GM18951 (cell line): ENCODE measurements around the gene CA10.

Source experiments
- POLR2A ChIP-seq: IDR thresholded peaks from 4 replicates; pipeline ENCODE4 v1.6.1; 2011; ENCODE audit warnings: mild to moderate bottlenecking; ENCODE audit not compliant: insufficient read length, insufficient read depth; ENCODE audit errors: extremely low read depth
- in situ Hi-C: fragments of 300-500 bp; cut with MboI; formaldehyde crosslinking; loops from one replicate; pipeline ENCODE4 v1.12.0; 2022; ENCODE audit warnings: low sequenced_read_pairs, mixed read lengths, inconsistent platforms; ENCODE audit not compliant: unreplicated experiment

Gene CA10

DNA sequence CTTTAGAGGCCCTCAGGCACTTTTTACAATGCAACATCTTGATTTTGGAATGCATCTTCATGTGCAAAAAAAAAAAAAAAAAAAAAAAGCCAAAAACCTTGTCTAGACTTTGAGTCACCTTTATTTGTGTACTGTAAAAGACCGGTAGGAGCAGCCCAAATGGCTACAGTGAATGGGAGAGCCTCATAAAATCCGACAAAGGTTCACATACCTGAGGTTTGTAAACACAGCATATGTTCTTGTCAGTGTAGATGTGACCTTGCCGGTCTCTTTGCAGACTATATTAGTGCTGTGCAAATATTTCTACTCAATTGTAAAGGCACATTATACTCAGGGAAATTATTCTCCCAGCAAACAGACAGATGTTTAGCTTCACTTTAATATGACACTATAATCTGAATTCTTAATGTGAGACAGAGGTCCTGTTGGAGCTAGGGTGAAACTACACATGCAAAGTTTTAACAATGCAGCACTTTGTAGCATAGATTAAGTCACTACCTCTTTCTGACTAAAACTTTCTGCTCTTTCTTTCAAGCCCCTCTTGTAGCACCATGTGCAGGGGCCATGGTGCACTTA, 211.3 kb downstream of the CA10 start:
- TF ChIP-seq POLR2A: no peak
- in situ Hi-C loops: no loop called here

DNA sequence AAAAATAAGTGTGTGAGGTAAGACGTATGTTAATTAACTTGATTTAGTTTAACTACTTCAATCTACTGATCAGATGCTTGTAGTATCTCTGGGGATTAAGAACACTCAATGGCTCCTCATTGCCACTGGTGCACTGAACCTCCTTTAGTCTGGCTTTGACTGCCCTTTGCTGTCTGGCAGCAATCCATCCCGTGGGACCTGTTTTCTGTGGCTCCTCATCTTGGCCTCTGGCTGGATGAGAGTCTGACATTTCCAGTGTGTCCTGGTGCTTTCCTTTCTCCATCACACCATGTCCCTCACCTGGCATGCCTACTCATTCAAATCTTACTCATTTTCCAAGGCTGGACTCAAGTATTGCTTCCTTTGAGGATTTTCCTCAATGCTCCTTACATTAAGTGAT, 212.2 kb downstream of the CA10 start:
- in situ Hi-C loops: no loop called here
- TF ChIP-seq POLR2A: no peak

DNA sequence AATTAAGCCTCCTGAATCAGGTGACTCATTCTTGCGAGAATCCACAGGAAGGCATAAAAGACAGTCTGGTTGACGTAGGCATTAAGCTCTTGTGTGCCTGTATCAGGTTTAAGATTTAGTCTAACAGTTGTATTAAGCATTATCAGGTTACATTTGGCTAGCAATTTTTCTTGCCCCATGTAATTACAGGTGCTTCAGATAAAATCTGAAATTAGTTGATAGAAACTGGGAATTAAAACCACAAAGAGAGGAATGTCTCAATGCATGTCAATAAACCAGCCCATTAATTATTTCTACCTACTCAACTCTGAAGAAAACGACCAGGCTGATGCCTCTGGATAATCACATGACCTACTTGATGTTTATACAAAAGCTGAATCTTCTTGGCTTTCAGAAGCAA, 217.2 kb downstream of the CA10 start:
- in situ Hi-C loops: no loop called here
- TF ChIP-seq POLR2A: no peak

DNA sequence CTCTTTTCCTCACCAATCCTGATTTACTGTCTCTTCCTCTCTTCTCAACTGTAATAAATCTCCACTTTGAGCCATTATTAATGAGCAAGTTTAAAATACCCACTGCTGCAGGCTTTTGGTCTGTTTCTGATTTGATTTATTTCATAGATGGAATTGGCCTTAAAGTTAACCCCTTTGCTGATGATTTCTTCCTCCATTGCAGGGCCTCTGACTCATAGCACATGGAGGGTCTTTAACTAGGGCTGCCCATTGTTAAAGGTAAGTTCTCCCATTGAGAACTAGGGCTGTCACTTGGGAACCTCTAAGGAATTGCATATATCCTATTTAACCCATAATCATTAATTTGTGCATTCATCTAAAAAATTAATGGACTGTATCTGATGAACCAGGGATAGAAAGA, 221.2 kb downstream of the CA10 start:
- TF ChIP-seq POLR2A: no peak
- in situ Hi-C loops: no loop called here

DNA sequence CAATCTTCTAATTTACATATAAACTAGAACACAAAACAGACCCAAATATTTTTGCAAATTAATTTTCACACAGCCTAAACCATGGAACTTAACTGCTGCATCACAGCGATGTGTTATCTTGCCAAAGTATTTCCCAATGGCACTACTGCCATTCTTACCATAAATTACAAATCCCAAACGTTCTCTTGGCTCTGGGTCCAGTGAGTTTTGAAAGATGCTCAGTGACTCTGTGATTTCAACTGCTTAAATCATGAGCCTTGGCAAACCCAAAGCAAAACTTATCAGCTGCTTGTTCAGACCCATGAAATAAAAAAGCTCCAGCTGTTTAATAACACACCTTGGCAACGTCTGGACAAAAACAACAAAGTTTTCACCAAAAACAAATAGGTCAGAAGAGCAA, 223.0 kb downstream of the CA10 start:
- no peak for TF ChIP-seq POLR2A
- in situ Hi-C loops: no loop called here

DNA sequence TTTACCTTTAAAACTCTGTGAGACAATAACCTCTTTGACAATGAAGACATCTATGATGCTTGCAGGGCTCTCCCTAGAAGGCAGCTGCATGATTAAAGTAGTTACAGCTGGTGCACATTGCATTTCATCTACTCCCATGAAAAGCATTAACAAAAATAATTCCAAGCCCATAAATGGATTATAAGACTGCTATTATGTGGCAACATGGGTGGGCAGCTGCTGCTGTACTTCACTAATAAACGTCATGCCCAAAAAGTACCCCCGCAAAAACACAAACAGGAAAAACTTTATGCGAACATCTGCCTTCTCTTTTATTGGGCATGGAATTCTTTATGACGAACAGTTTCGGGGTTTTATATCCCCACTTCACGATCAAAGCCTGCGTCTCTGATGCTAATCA, 224.9 kb downstream of the CA10 start:
- no peak for TF ChIP-seq POLR2A
- in situ Hi-C loops: no loop called here

DNA sequence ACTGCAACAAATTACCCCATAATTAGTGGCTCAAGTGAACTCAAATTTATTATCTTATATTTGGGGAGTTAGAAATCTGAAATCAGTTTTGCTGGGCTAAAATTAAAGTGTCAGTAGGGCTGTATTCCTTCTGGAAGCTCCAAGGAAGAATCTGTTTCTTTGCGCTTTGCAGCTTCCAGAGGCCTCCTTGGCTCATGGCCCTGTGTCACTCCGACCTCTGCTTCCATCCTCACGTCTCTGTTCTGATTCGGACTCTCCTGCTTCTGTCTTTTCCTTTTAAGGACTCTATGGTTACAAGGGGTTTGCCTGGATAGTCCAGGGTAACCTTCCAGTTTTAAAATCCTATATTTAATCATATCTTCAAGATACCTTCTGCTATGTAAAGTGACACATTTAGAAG, 232.1 kb downstream of the CA10 start:
- in situ Hi-C loops: no loop called here
- no peak for TF ChIP-seq POLR2A

DNA sequence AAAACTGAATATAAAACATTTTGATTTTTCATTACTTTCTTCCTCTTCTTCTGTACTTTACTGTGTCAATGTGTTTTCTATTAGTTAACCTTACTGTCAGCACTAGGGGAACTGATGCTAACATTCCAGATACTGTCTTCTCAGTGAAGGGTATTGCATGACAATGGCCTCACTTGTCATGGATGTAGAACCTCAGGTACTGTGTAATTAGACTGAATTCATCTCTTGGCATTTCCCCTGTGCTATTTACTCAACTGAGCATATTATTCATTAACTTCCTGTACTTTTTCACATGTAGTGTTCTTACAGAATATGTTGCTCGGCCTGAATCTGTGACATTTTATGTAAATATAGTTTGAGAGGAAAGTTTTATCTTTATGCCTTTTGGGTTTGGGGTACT, 237.0 kb downstream of the CA10 start:
- no peak for TF ChIP-seq POLR2A
- in situ Hi-C loops: no loop called here

DNA sequence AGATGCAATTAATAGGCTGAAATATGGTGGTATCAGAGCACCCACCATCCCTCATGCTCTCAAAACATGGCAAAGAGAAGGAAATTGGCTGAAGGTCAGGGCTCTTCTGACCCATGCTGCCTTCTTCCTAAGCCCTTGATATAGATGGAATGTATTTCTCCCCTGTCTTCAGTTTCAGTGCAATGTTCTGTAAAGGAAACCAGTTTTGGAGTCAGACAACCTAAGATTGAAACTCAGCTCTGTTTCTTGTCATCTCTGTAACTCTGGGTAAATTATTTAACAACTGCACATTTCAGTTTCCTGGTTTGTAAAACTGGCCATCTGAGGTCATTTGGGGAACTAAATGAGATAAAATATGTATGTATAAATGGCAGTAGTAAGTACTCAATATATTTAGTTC, 243.9 kb downstream of the CA10 start:
- no peak for TF ChIP-seq POLR2A
- in situ Hi-C loops: no loop called here

DNA sequence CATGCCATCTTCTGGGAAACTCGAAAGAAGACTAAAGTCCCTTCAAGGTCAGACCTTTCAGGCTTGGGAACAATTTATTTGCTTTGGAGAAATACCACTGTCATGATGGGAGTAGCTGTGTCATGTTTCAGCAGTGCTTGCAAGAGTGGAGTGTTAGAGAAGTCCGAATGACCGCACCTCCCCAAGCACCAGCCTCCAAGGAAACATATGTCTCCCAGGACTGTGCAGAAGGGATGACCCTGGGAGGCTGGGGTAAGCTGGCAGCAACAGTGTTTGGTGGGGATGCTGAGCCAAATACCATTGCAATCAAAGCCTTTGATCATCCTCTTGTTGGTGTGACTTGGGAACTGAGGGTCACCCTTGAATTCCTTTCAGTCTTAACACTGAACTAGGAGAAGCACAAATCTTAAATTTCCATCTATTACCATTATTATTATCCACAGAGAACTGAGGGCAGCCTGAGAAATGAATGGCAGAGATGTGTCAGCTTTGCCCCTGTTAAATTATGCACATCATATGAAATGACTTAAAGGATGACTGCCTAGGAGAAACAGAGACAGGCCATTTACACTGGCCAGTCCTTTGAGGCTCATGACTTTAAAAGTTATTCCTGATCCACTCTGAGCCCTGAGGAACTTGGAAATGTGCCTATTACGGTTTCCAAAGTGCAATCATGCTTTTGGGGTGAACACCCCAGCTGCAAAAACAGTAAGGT, 244.9 kb downstream of the CA10 start:
- no peak for TF ChIP-seq POLR2A
- in situ Hi-C loops: no loop called here

DNA sequence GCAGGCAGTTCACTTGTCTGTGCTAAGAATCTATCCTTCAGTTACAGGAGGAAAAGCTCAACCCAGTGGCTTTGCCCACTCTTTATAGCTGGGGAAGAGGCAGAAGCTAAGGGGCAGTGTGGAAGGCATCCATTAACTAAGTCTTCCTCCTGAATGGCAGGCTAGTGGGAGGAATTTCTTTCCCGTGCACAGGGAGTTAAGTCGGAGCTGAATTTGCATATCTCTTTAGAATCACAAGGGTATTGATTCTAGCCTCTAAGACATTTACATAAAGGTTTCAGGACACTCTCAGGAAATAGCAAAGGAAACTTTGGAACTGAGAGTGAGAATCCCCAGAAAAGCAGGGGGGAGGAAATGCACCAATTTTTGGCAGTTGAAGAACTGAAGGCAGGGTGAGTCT, 245.6 kb downstream of the CA10 start:
- in situ Hi-C loops: no loop called here
- no peak for TF ChIP-seq POLR2A

DNA sequence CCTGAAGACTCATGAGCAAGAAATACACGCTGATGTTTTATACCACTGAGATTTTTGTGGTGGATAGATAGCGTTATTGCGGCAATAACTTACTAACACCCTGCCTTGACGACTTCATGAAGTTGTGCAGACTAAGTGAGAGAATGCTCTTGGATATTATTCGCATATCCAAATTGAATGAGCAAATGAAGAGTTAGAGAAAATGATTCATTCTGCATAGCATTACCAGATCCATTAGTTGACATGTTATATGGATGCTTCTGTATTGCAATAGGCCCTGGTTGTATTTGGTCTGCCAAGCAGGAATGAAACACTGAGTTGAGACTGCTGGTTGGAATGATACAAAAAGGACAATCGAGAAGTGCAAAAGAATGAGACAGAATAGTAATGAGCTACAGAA, 247.3 kb downstream of the CA10 start:
- in situ Hi-C loops: no loop called here
- TF ChIP-seq POLR2A: no peak

DNA sequence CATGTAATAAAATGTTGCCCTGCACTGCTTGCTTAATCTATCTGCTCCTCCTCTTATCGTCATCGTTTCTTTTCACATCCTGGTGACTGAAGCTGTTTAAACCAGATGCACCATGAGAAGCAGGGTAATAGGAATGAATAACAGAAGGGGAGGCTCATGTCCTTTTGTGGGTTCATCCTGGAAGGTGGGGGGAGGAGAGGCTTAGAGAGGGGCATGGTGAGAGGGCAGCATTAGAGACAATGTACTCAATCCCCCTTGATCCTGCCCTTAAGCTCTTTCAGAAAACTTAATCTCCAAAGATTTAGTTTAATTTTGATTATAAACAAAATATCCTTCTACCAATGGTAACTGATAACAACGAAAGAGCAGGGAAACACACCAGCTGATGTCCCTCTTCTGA, 248.5 kb downstream of the CA10 start:
- in situ Hi-C loops: no loop called here
- no peak for TF ChIP-seq POLR2A

DNA sequence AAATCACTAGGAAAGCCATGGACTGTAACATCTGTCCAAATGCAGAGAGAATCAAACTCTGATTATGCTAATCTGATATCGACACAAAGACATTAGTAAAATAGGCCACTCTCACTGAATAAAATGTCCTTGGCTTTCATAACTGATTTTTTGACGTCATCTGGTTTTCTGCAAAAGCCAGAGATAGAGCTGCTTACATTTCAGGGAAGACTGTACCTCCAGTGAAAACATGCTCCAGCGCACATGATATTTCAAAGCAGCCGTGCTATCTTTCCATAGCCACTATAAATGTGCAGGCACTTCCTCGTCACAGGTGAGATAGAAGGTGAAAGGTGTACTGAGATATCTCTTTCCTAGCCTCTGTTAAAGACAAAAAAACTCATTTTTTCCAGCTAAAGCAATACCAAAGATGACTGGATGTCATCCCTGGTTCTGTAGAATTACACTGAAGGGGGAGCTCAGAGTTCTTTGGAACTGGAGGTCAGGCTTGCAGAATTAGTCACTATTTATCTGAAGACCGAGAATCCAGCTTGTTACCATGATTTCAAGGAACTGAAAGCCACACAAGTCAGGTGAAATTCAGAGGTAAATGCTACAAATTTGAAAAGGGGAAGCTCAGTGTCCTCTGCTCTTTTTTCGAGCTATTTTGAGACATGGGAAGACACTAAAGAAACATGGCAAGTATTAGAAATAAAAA, 249.5 kb downstream of the CA10 start:
- TF ChIP-seq POLR2A: no peak
- in situ Hi-C loops: no loop called here
